Gastroesophageal sphincter (tissue), 4 donors: ENCODE data around the gene SPG7. TPM values are rescaled to one million over a fixed set of nuclear protein-coding genes. Genes with fewer than 3 reads are reported as not detected.

Experiments used
- ATAC-seq: fragments of 150-250 bp; one replicate; pipeline ENCODE4 v1.9.1; 2016; ENCODE audit warnings: mild to moderate bottlenecking, moderate library complexity
- H3K27ac ChIP-seq, 4 donors: fragments of 200-600 bp; sonication (generic) in 3 of 4; 1 replicate in 3 of 4; 2 replicates in 1 of 4; pipeline ENCODE4 v1.5.1; 2016 to 2019
- H3K27me3 ChIP-seq: fragments of 200-600 bp; sonication (generic); one replicate; pipeline ENCODE4 v1.5.1; 2019
- H3K36me3 ChIP-seq, 2 donors: fragments of 200-600 bp; sonication (generic); one replicate each; pipeline ENCODE4 v1.5.1; 2019; ENCODE audit warnings: control low read depth in 1 of 2
- H3K4me1 ChIP-seq, 3 donors: fragments of 200-600 bp; sonication (generic); 1 replicate in 2 of 3; 2 replicates in 1 of 3; pipeline ENCODE4 v1.5.1; 2016 to 2019; ENCODE audit warnings: control low read depth in 2 of 3
- H3K4me3 ChIP-seq, 2 donors: fragments of 200-600 bp; sonication (generic); one replicate each; pipeline ENCODE4 v1.5.1; 2019; ENCODE audit warnings: mild to moderate bottlenecking in 1 of 2, moderate library complexity in 1 of 2
- H3K9me3 ChIP-seq, 3 donors: fragments of 200-600 bp; sonication (generic); one replicate each; pipeline ENCODE4 v1.5.1; 2017 to 2019; ENCODE audit warnings: control low read depth in 2 of 3
- EP300 ChIP-seq: sonication (generic); formaldehyde crosslinking; IDR thresholded peaks from one replicate; pipeline ENCODE4 v1.6.1; 2017; ENCODE audit warnings: antibody characterized with exemption, mild to moderate bottlenecking
- POLR2A ChIP-seq, 2 donors: fragments of 450-650 bp; IDR thresholded peaks; one replicate each; pipeline ENCODE4 v1.6.1; 2017; ENCODE audit warnings: antibody characterized with exemption in 2 of 2, mild to moderate bottlenecking in 2 of 2, moderate library complexity in 1 of 2
- POLR2AphosphoS5 ChIP-seq: sonication (generic); formaldehyde crosslinking; IDR thresholded peaks from one replicate; pipeline ENCODE4 v1.6.1; 2017; ENCODE audit warnings: antibody characterized with exemption
- WGBS, 2 donors: methylation state at CpG; one replicate each; pipeline ENCODE4 v1.1.5; 2018; ENCODE audit warnings: low coverage in 1 of 2; 5-methylcytosine and 5-hydroxymethylcytosine counted together
- total RNA-seq, 4 donors: library from RNA; depleted of rRNA; stranded (reverse); fragments of >200 nt; gene quantifications; one replicate each; pipeline ENCODE4 v1.1.0, GENCODE V29; 2016
- TF ChIP-seq, protein P1 (sequence below), 4 experiments: fragments of 200-600 bp in 2 of 4; fragments of 450-650 bp in 2 of 4; sonication (generic) in 1 of 4; IDR thresholded peaks; one replicate each; pipeline ENCODE4 v1.5.1; 2017 to 2019; ENCODE audit warnings: antibody characterized with exemption in 4 of 4, mild to moderate bottlenecking in 2 of 4, moderate library complexity in 2 of 4

The SPG7 gene
- total RNA-seq, 4 donors from 2014 or later, result 80.9 to 160 (median 98.2) TPM

DNA sequence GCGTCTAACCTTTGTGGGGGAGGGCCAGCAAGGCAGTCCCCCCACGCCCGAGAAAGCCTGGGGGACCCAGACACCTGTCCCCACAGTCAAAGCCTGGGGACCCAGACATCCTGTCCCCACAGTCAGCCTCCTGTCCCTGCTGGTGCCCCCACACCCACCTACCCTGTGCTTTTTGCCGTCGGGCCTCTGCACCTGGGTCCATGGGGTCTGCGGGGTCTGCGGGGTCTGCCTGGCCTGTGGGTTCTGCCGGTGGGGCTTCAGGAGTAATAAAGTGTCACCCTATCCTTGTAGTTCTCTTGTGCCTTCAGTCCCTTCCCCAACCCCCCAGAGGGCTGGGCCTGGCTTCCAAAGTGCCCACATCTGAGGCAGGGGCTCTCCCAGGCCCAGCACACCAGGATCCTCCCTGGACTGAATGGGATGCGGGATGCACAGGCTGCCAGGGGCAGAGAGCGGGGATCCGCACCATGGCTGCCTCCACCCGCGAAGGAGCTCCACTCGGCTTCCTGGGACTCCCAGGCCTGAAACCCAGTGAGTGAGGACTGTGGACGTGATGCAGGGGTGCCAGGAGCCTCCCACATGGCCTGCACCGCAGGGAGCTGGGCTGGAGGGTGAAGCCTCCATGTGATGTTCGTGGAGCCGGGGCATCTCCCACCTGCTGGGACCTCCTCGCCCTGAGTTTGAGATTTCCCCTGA, 88.9 kb downstream of the SPG7 start:
- no peak overlapping the region for H3K27ac ChIP-seq
- TF ChIP-seq POLR2AphosphoS5 (no peak), EP300 (no peak), POLR2A (IDR thresholded peaks at IDR 0.05) (no peak)
- TF ChIP-seq, protein P1, sequence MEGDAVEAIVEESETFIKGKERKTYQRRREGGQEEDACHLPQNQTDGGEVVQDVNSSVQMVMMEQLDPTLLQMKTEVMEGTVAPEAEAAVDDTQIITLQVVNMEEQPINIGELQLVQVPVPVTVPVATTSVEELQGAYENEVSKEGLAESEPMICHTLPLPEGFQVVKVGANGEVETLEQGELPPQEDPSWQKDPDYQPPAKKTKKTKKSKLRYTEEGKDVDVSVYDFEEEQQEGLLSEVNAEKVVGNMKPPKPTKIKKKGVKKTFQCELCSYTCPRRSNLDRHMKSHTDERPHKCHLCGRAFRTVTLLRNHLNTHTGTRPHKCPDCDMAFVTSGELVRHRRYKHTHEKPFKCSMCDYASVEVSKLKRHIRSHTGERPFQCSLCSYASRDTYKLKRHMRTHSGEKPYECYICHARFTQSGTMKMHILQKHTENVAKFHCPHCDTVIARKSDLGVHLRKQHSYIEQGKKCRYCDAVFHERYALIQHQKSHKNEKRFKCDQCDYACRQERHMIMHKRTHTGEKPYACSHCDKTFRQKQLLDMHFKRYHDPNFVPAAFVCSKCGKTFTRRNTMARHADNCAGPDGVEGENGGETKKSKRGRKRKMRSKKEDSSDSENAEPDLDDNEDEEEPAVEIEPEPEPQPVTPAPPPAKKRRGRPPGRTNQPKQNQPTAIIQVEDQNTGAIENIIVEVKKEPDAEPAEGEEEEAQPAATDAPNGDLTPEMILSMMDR (IDR thresholded peaks at IDR 0.05), result no peak
- peaks cover 7% of the 10 kb centered on the region for H3K27me3 ChIP-seq
- no peaks in the 10 kb centered on the region for H3K9me3 ChIP-seq
- no peak for ATAC-seq
- no peaks in the 10 kb centered on the region for H3K36me3 ChIP-seq
- 81% methylated on average over 6 of the region's 19 CpGs; no CpG with 5 or more reads in 1 of the 2 donors for WGBS, 2 donors
- H3K4me3 ChIP-seq, result no peak overlapping the region
- H3K4me1 ChIP-seq, result peaks cover 0 to 1% (median 0%) of the 10 kb centered on the region in 3 donors

DNA sequence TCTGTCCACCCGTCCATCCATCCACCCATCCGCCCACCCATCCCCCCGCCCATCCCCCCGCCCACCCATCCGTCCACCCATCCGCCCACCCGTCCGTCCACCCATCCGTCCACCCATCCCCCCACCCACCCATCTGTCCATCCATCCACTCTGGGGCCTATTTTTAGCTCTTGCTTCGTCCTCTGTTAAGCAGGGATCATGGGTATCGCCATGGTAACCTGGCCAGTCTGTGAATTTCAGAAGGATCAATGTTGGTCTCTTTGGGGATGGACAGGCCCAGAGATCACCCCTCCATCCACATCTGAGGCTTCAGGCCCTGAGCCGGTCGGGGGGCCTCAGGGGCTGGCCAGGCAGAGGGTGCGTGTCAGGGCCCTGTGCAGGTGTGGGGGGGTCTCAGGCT, 90.0 kb downstream of the SPG7 start:
- H3K4me3 ChIP-seq, result no peak overlapping the region
- no peak for ATAC-seq
- H3K27ac ChIP-seq, result no peak overlapping the region
- H3K9me3 ChIP-seq, result no peaks in the 10 kb centered on the region
- peaks cover 0 to 12% (median 0%) of the 10 kb centered on the region in 3 donors for H3K4me1 ChIP-seq
- TF ChIP-seq POLR2A (IDR thresholded peaks at IDR 0.05), result no peak
- peaks cover 18% of the 10 kb centered on the region for H3K27me3 ChIP-seq
- no peaks in the 10 kb centered on the region for H3K36me3 ChIP-seq
- WGBS, 2 donors, result no CpG with 5 or more reads among the region's 14 CpGs

DNA sequence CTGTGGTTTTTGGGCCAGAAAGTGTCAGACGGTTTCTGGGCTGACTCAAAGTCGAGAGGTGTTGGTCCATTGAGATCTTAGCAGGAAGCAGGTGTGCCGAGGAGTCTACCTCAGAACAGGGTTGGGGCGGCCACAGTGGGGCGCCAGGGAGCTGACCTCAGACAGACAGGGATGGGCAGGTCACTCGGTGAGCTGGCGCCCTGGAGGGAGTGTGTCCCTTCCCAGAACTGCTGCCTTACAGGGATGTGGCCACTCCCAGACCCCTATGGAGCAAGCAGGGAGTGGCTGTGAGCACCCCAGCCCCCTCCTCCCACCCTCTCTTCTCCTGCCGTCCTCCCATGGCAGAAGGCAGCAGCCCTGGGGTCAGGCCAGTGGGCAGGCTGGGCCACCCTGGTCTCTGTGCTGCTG, 91.3 kb downstream of the SPG7 start:
- Histone ChIP-seq H3K4me3 (no peak overlapping the region), H3K27ac (no peak overlapping the region), H3K4me1 (peaks cover 0 to 12% (median 0%) of the 10 kb centered on the region in 3 donors), H3K9me3 (no peaks in the 10 kb centered on the region), H3K36me3 (no peaks in the 10 kb centered on the region), H3K27me3 (peaks cover 26% of the 10 kb centered on the region)
- TF ChIP-seq, protein P1 (IDR thresholded peaks at IDR 0.05), result no peak
- WGBS, 2 donors, result 61% methylated on average over 4 of the region's 8 CpGs; no CpG with 5 or more reads in 1 of the 2 donors
- no peak for ATAC-seq

DNA sequence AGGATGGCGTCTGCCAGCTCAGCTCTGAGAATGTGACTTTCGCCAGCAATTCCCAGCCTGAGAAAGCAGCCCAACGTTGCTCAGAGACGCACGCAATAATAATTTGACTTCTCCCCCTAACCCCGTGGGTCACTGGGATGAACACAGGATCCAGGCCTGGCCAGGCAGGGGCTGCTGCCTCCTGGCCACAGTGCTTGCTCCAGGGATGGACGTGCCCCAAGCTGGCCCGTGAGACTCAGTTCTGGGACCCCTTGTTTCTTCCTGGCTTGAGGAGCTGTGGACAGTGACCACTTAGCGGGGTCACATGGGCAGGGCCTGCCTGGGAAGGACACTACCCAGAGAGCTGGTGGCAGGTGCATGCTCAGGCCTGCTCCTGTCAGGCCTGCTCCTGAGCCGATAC, 91.7 kb downstream of the SPG7 start:
- Histone ChIP-seq H3K27ac (no peak overlapping the region), H3K9me3 (no peaks in the 10 kb centered on the region), H3K4me1 (peaks cover 0 to 12% (median 0%) of the 10 kb centered on the region in 3 donors), H3K27me3 (peaks cover 31% of the 10 kb centered on the region), H3K4me3 (no peak overlapping the region), H3K36me3 (no peaks in the 10 kb centered on the region)
- no peak for ATAC-seq
- no peak for TF ChIP-seq EP300
- TF ChIP-seq, protein P1 (IDR thresholded peaks at IDR 0.05), result no peak
- TF ChIP-seq POLR2A (IDR thresholded peaks at IDR 0.05), result no peak
- TF ChIP-seq POLR2AphosphoS5, result no peak
- WGBS, 2 donors, result 100% methylated on average over 1 of the region's 10 CpGs; no CpG with 5 or more reads in 1 of the 2 donors

DNA sequence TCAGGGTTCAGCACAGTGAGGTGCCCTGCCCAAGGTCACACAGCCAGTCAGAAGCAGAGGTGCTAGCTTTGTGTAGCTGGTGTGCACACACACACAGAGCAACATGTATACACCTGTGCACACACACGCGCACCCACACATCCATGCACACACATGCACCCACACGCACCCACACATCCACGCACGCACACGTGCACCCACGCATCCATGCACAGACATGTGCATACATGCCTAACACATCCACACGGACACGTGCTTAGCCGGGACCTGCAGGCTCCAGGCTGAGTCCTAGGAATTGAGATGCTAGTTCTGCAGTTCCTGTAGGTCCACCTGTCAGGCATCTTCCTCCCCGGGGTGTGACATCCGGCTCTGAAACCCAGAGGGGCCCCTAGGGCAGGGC, 92.2 kb downstream of the SPG7 start:
- Histone ChIP-seq H3K9me3 (no peaks in the 10 kb centered on the region), H3K27ac (no peak overlapping the region), H3K4me3 (no peak overlapping the region), H3K36me3 (no peaks in the 10 kb centered on the region), H3K27me3 (peaks cover 36% of the 10 kb centered on the region), H3K4me1 (peaks cover 0 to 12% (median 0%) of the 10 kb centered on the region in 3 donors)
- WGBS, 2 donors, result 74 to 90% methylated on average over 3 to 6 of the region's 12 CpGs
- TF ChIP-seq EP300, result no peak
- TF ChIP-seq, protein P1 (IDR thresholded peaks at IDR 0.05), result no peak
- TF ChIP-seq POLR2AphosphoS5, result no peak
- no peak for ATAC-seq
